Measurements from ENCODE around the gene LAMA4. TPM values are rescaled to one million over a fixed set of nuclear protein-coding genes. Genes with fewer than 3 reads are reported as not detected.
A peak's percentile ranks its signal among the peaks of the same experiment; 100 is the strongest.

LAMA4 gene
- total RNA-seq, 1 donor from 2014 or later, result 209 TPM

DNA sequence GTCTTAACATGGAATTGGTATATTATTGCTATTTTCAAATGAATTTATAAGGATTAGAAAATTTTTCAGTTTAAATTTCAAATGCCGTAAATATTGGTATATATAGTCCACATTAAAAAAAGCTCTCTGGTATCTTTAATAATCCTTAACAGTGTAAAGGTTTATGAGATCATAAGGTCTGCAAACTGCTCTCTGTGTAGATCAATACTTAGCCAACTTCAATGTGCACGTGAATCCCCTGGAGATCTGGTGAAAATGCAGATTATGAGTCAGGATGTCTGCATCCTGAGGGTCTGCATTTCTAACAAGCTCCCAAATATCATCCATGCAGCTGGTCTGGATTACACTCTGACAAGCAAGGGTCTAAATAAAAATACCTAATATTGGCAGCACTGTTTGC lies 43.5 kb downstream of the LAMA4 start:
- Mint-ChIP-seq H3K4me3 (ENCODE audit: unreplicated experiment) (no peak overlapping the region), H3K9me3 (ENCODE audit: unreplicated experiment) (no peaks in the 10 kb centered on the region), H3K27ac (ENCODE audit: unreplicated experiment) (no peak overlapping the region), H3K27me3 (ENCODE audit: unreplicated experiment) (no peaks in the 10 kb centered on the region), H3K36me3 (ENCODE audit: unreplicated experiment) (peaks cover 58% of the 10 kb centered on the region), H3K4me1 (ENCODE audit: unreplicated experiment) (peaks cover 21% of the 10 kb centered on the region)
- TF ChIP-seq, protein P1, sequence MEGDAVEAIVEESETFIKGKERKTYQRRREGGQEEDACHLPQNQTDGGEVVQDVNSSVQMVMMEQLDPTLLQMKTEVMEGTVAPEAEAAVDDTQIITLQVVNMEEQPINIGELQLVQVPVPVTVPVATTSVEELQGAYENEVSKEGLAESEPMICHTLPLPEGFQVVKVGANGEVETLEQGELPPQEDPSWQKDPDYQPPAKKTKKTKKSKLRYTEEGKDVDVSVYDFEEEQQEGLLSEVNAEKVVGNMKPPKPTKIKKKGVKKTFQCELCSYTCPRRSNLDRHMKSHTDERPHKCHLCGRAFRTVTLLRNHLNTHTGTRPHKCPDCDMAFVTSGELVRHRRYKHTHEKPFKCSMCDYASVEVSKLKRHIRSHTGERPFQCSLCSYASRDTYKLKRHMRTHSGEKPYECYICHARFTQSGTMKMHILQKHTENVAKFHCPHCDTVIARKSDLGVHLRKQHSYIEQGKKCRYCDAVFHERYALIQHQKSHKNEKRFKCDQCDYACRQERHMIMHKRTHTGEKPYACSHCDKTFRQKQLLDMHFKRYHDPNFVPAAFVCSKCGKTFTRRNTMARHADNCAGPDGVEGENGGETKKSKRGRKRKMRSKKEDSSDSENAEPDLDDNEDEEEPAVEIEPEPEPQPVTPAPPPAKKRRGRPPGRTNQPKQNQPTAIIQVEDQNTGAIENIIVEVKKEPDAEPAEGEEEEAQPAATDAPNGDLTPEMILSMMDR (IDR thresholded peaks at IDR 0.05), result no peak
- no peak for DNase-seq (ENCODE audit: extremely low spot score, unreplicated experiment)

DNA sequence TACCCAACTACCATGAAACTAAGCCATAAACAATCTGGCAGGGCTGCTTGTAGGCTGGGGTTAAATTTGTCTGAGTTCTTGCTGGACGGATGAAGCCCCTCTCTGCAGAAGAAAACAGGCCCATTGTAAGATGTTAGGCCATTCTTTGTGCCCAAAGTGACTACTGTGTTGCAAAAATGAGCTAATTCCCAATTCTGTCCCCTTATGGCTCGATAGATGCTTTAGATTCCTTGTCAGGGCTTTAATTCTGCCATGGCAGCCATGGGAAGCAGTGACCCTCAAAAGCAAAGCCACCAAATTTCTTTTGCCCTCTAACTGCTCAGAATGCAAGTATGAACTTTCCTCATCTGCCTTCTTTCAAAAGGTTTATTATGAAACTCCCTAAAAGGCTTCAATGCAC lies 45.2 kb downstream of the LAMA4 start:
- Mint-ChIP-seq H3K27me3 (ENCODE audit: unreplicated experiment) (no peaks in the 10 kb centered on the region), H3K36me3 (ENCODE audit: unreplicated experiment) (peaks cover 60% of the 10 kb centered on the region), H3K27ac (ENCODE audit: unreplicated experiment) (no peak overlapping the region), H3K9me3 (ENCODE audit: unreplicated experiment) (no peaks in the 10 kb centered on the region), H3K4me1 (ENCODE audit: unreplicated experiment) (peaks cover 25% of the 10 kb centered on the region), H3K4me3 (ENCODE audit: unreplicated experiment) (no peak overlapping the region)
- TF ChIP-seq, protein P1 (IDR thresholded peaks at IDR 0.05), result no peak
- no peak for DNase-seq (ENCODE audit: extremely low spot score, unreplicated experiment)

DNA sequence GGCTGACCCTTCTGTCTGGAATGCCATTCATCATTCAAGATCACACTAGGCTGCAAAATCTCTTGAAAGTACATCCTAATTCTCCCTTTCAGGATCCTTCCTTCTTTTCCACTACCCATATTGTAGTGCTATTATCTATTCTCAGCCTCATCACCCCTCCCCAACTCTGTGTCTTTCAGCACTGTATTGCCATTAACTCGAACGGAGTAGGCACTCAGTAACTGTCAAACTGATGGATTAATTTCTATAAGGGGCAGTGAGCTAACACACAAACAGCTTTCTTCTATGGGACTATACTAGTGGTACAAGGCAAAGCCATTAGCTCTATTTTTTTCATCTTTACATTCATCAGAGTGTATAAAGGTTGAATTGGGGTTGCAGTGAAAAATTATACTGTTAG lies 46.6 kb downstream of the LAMA4 start:
- no peak for DNase-seq (ENCODE audit: extremely low spot score, unreplicated experiment)
- Mint-ChIP-seq H3K36me3 (ENCODE audit: unreplicated experiment) (peaks cover 51% of the 10 kb centered on the region), H3K27ac (ENCODE audit: unreplicated experiment) (no peak overlapping the region), H3K4me1 (ENCODE audit: unreplicated experiment) (peaks cover 38% of the 10 kb centered on the region), H3K9me3 (ENCODE audit: unreplicated experiment) (no peaks in the 10 kb centered on the region), H3K4me3 (ENCODE audit: unreplicated experiment) (no peak overlapping the region), H3K27me3 (ENCODE audit: unreplicated experiment) (no peaks in the 10 kb centered on the region)
- TF ChIP-seq, protein P1 (IDR thresholded peaks at IDR 0.05), result no peak

DNA sequence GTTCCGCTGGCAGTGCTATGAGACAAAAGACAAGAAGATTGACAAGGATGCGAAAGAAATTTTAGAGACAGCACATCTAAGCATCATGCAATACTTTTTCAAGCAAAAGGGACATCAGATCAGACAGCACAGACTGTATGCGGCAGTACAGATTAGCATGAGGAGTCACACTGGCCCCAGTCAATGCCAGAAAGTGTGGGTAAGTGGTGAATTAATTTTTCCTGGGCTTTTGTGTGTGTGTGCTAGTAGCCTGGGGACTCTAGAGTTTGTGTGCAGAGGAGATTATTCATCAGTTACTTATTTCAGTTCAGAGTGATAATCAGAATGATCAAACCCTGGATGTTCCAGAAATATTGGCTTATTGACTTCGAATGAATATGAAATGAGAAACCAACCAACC lies 47.2 kb downstream of the LAMA4 start:
- H3K27ac Mint-ChIP-seq (ENCODE audit: unreplicated experiment), result no peak overlapping the region

DNA sequence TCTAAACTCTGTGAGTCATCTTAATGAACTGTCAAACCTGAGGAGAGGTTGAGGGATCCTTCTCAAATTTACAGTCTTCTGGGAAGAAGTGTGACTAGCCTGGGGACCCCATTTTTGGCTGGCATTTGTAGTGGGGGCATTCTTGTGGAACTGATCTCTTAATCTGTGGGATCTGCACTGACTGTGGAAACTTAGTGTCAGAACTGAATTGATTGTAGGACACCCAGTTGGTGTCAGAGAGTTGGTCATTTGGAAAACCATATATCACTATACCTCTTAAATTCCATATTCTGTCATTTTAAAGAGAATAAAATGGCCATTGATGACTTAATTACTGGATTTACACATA lies 48.3 kb downstream of the LAMA4 start:
- Mint-ChIP-seq H3K9me3 (ENCODE audit: unreplicated experiment) (no peaks in the 10 kb centered on the region), H3K4me1 (ENCODE audit: unreplicated experiment) (peaks cover 47% of the 10 kb centered on the region), H3K27me3 (ENCODE audit: unreplicated experiment) (no peaks in the 10 kb centered on the region), H3K36me3 (ENCODE audit: unreplicated experiment) (peaks cover 49% of the 10 kb centered on the region), H3K27ac (ENCODE audit: unreplicated experiment) (peak overlapping the region; percentile 56), H3K4me3 (ENCODE audit: unreplicated experiment) (no peak overlapping the region)
- TF ChIP-seq, protein P1 (IDR thresholded peaks at IDR 0.05), result no peak
- DNase-seq (ENCODE audit: extremely low spot score, unreplicated experiment), result no peak

More for the DNA sequence above, 47.2 kb downstream of the LAMA4 start:
- no peak for DNase-seq (ENCODE audit: extremely low spot score, unreplicated experiment)
- Mint-ChIP-seq H3K36me3 (ENCODE audit: unreplicated experiment) (peaks cover 51% of the 10 kb centered on the region), H3K4me1 (ENCODE audit: unreplicated experiment) (peaks cover 45% of the 10 kb centered on the region), H3K27me3 (ENCODE audit: unreplicated experiment) (no peaks in the 10 kb centered on the region), H3K9me3 (ENCODE audit: unreplicated experiment) (no peaks in the 10 kb centered on the region), H3K4me3 (ENCODE audit: unreplicated experiment) (no peak overlapping the region)
- TF ChIP-seq, protein P1 (IDR thresholded peaks at IDR 0.05), result no peak

All from osteocyte (in vitro differentiated cells).